ENCODE measurements around the gene DIPK1A.

The DIPK1A gene

GRCh38 chr1:92961131-92961895 lies at the start of gene DIPK1A:
Gene DIPK1A, minus strand, starts transcription at chr1:92961462. Its CDS starts 33 bp downstream, at chr1:92961429.
- TF ChIP-seq, protein P1, sequence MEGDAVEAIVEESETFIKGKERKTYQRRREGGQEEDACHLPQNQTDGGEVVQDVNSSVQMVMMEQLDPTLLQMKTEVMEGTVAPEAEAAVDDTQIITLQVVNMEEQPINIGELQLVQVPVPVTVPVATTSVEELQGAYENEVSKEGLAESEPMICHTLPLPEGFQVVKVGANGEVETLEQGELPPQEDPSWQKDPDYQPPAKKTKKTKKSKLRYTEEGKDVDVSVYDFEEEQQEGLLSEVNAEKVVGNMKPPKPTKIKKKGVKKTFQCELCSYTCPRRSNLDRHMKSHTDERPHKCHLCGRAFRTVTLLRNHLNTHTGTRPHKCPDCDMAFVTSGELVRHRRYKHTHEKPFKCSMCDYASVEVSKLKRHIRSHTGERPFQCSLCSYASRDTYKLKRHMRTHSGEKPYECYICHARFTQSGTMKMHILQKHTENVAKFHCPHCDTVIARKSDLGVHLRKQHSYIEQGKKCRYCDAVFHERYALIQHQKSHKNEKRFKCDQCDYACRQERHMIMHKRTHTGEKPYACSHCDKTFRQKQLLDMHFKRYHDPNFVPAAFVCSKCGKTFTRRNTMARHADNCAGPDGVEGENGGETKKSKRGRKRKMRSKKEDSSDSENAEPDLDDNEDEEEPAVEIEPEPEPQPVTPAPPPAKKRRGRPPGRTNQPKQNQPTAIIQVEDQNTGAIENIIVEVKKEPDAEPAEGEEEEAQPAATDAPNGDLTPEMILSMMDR (IDR thresholded peaks at IDR 0.05; ENCODE audit: low read depth, low read length, missing control alignments), result no peak
- no peak for DNase-seq (ENCODE audit: extremely low read depth, low read depth)
- peak within 1 kb of the TSS; percentile 67 for H3K4me3 ChIP-seq (replicated peaks; ENCODE audit: low read depth, low read length)

GRCh38 chr1:93007941-93008577 lies 46.8 kb upstream of the DIPK1A start:
- TF ChIP-seq, protein P1 (IDR thresholded peaks at IDR 0.05; ENCODE audit: low read depth, low read length, missing control alignments), result no peak
- H3K4me3 ChIP-seq (replicated peaks; ENCODE audit: low read depth, low read length), result no peak overlapping the region
- DNase-seq (ENCODE audit: extremely low read depth, low read depth), result no peak

DNA sequence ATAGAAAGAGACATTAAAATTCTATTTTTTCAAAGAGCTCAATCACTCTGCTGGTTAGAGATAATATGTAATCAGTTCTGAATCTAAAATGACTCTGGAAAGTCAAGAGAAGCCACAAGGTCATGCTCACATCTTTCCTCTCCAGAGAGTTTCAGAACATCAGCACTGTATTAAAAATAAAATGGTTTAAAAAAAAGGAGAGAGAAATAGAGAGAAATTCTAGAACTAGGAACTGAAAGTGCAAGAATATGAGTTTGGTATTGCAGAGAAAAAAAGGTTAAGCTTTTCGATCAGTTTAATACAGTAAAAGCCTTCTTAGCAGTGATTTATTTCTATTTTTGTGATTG lies 44.0 kb upstream of the DIPK1A start:
- DNase-seq (ENCODE audit: extremely low read depth, low read depth), result no peak

GRCh38 chr1:93004566-93005251 lies 43.4 kb upstream of the DIPK1A start:
- DNase-seq (ENCODE audit: extremely low read depth, low read depth), result no peak
- TF ChIP-seq, protein P1 (IDR thresholded peaks at IDR 0.05; ENCODE audit: low read depth, low read length, missing control alignments), result no peak
- no peak overlapping the region for H3K4me3 ChIP-seq (replicated peaks; ENCODE audit: low read depth, low read length)

More for the DNA sequence above, 44.0 kb upstream of the DIPK1A start:
- TF ChIP-seq, protein P1 (IDR thresholded peaks at IDR 0.05; ENCODE audit: low read depth, low read length, missing control alignments), result no peak
- no peak overlapping the region for H3K4me3 ChIP-seq (replicated peaks; ENCODE audit: low read depth, low read length)

DNA sequence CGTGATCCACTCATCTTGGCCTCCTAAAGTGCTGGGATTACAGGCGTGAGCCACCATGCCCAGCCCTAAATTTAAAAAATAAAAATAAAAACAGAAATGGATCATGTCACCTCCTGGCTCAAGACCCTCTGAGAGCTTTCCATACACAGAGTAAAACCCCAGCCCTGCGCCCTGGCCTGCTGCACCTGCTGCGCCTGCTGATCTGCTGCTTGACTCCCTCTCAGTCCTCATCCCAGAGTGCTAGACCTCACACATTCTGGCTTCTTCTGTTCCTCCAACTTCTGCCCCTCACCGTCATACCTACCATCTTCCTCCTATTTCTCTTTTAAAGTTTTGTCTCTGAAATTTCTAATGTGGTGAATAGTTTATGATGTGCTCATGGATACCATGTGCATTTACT lies 42.7 kb upstream of the DIPK1A start:
- TF ChIP-seq, protein P1 (IDR thresholded peaks at IDR 0.05; ENCODE audit: low read depth, low read length, missing control alignments), result no peak
- H3K4me3 ChIP-seq (replicated peaks; ENCODE audit: low read depth, low read length), result no peak overlapping the region

DNA sequence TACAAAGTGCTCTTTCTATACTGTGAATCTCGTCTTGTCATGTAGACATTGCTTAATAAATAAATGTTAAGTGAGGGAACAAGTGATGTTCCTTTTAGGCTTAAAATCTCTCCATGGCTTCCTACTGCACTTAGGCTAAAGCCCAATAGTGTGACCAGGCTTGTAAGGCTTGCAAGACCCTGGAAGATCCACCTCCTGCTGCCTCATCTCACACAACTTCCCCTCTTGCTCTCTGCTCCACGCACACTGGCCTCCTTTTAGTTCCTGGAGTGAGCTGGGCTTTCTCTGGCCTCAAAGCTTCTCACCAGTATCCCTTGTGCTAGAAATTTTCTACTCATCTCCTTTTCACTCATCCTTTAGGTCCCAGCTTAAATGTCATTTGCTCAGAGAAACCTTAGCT lies 41.5 kb upstream of the DIPK1A start:
- TF ChIP-seq, protein P1 (IDR thresholded peaks at IDR 0.05; ENCODE audit: low read depth, low read length, missing control alignments), result no peak
- H3K4me3 ChIP-seq (replicated peaks; ENCODE audit: low read depth, low read length), result no peak overlapping the region
- DNase-seq (ENCODE audit: extremely low read depth, low read depth), result no peak

More for the DNA sequence above, 42.7 kb upstream of the DIPK1A start:
- DNase-seq (ENCODE audit: extremely low read depth, low read depth), result no peak

All from HFF-Myc (cell line).